ENCODE results near the gene GTF2H4. TPM values are rescaled to one million over a fixed set of nuclear protein-coding genes. Genes with fewer than 3 reads are reported as not detected.
"Not testable (repeated sequence)": the region's sequence is repeated elsewhere in the genome, so short reads cannot be mapped to it uniquely, and the experiment has no call there.

Gene GTF2H4
- total RNA-seq: 10 to 100 TPM; 18.3 to 34.4 TPM
- long read RNA-seq, partial matches to known transcripts: 0 of 1 reads
- long read RNA-seq, other reads (novel, unspliced or antisense): 0 of 1 reads

- DNase-seq (peak; percentile 97 to 98), ATAC-seq (peak; percentile 92)
- intact Hi-C loops (cut with DNase I, micrococcal nuclease): no loop called here
These were observed at the start of gene GTF2H4 for GRCh38 chr6:30907758-30908591. TSS of gene GTF2H4 (plus strand) at chr6:30908207.

- intact Hi-C loops (cut with DNase I, micrococcal nuclease); ATAC-seq; DNase-seq: not testable (repeated sequence)
These were observed 48.3 kb upstream of the GTF2H4 start for GRCh38 chr6:30859726-30860125.

GRCh38 chr6:30861257-30862048 is 46.6 kb upstream of the GTF2H4 start:
- intact Hi-C loops (cut with DNase I, micrococcal nuclease): no loop called here
- DNase-seq (no peak), ATAC-seq (no peak)

- DNase-seq (no peak), ATAC-seq (no peak)
- intact Hi-C loops (cut with DNase I, micrococcal nuclease): no loop called here
These were observed 45.7 kb upstream of the GTF2H4 start for GRCh38 chr6:30862156-30862875.

- DNase-seq (no peak), ATAC-seq (no peak)
- intact Hi-C loops (cut with DNase I, micrococcal nuclease): no loop called here
These were observed 43.7 kb upstream of the GTF2H4 start for GRCh38 chr6:30864325-30864724.

GRCh38 chr6:30869241-30869749 is 38.7 kb upstream of the GTF2H4 start:
- ATAC-seq; DNase-seq; intact Hi-C loops (cut with DNase I, micrococcal nuclease): not testable (repeated sequence)

GRCh38 chr6:30870546-30870945 is 37.5 kb upstream of the GTF2H4 start:
- no peak for DNase-seq
- intact Hi-C loops (cut with DNase I, micrococcal nuclease): no loop called here
- no peak for ATAC-seq

GRCh38 chr6:30871592-30872183 is 36.3 kb upstream of the GTF2H4 start:
- ATAC-seq (no peak), DNase-seq (no peak)
- intact Hi-C loops (cut with DNase I, micrococcal nuclease): no loop called here

GRCh38 chr6:30873137-30873640 is 34.8 kb upstream of the GTF2H4 start:
- intact Hi-C loops (cut with DNase I, micrococcal nuclease): no loop called here
- DNase-seq (no peak), ATAC-seq (no peak)

GRCh38 chr6:30873795-30874194 is 34.2 kb upstream of the GTF2H4 start:
- DNase-seq; ATAC-seq; intact Hi-C loops (cut with DNase I, micrococcal nuclease): not testable (repeated sequence)

GRCh38 chr6:30875244-30876038 is 32.6 kb upstream of the GTF2H4 start:
- peak; percentile 38 for ATAC-seq
- intact Hi-C loops (cut with DNase I, micrococcal nuclease): loop anchor here in 1 of 2 donors (5.0 kb wide), 2 partner anchors 48 to 133 kb away; partner anchors contain the start of genes FLOT1 and IER3
- DNase-seq: no peak

- DNase-seq (no peak), ATAC-seq (no peak)
- intact Hi-C loops (cut with DNase I, micrococcal nuclease): loop anchor here in 1 of 2 donors (5.0 kb wide), 2 partner anchors 49 to 134 kb away; partner anchors contain the start of genes FLOT1 and IER3
These were observed 31.8 kb upstream of the GTF2H4 start for GRCh38 chr6:30876039-30876730.

- intact Hi-C loops (cut with DNase I, micrococcal nuclease): loop anchor here in 1 of 2 donors (5.0 kb wide), 2 partner anchors 50 to 135 kb away; partner anchors contain the start of genes FLOT1 and IER3
- DNase-seq: peak; percentile 89 to 94
- ATAC-seq: peak; percentile 79
These were observed 30.4 kb upstream of the GTF2H4 start for GRCh38 chr6:30877419-30878262.

- intact Hi-C loops (cut with DNase I, micrococcal nuclease): loop anchor here in 1 of 2 donors (5.0 to 10.0 kb wide), 3 partner anchors 53 to 205 kb away; partner anchors contain the start of genes DHX16, FLOT1 and IER3
- ATAC-seq (no peak), DNase-seq (no peak)
These were observed 28.2 kb upstream of the GTF2H4 start for GRCh38 chr6:30879684-30880427.

GRCh38 chr6:30880698-30881252 is 27.2 kb upstream of the GTF2H4 start:
- DNase-seq (no peak), ATAC-seq (no peak)
- intact Hi-C loops (cut with DNase I, micrococcal nuclease): loop anchor here in 1 of 2 donors (10.0 kb wide), 1 partner anchor 206 kb away; the partner anchor contains the start of gene DHX16
